AG04449 (cell line): Measurements from ENCODE around the gene KCNK18.

ENCODE experiments used
- CTCF ChIA-PET: fragments of 350-600 bp; formaldehyde crosslinking; extraction: SDS; loops from one replicate; lab custom pipeline; 2021; ENCODE audit warnings: antibody characterized with exemption; lab: Yijun Ruan, JAX
- POLR2A ChIA-PET: fragments of 400-600, 350-600 bp; formaldehyde crosslinking; extraction: SDS; loops from one replicate; lab custom pipeline; 2020; ENCODE audit warnings: antibody characterized with exemption, inconsistent platforms; lab: Yijun Ruan, JAX
- DNase-seq: peaks from one replicate; pipeline ENCODE4 v3.0.0-alpha.2; 2010; ENCODE audit warnings: low read depth, low spot score
- H3K4me3 ChIP-seq: 2 replicates; pipeline ENCODE4 v1.5.1; 2011; ENCODE audit warnings: low read depth, mild to moderate bottlenecking, control low read depth, low read length
- CTCF ChIP-seq: IDR thresholded peaks from one replicate; pipeline ENCODE4 v1.5.1; 2011; ENCODE audit warnings: mild to moderate bottlenecking, moderate library complexity, low read length, control low read depth, inconsistent platforms; ENCODE audit not compliant: insufficient read depth; ENCODE audit errors: missing control alignments

The KCNK18 gene

GRCh38 chr10:117257721-117258120 lies 60.4 kb downstream of the KCNK18 start:
- no peak for DNase-seq
- POLR2A ChIA-PET, result no interaction called here
- no peak overlapping the region for H3K4me3 ChIP-seq
- CTCF ChIA-PET, result no interaction called here
- TF ChIP-seq CTCF, result no peak

- DNase-seq, result no peak
- CTCF ChIA-PET, result no interaction called here
- TF ChIP-seq CTCF, result no peak
- POLR2A ChIA-PET, result no interaction called here
- H3K4me3 ChIP-seq, result no peak overlapping the region
Observed at GRCh38 chr10:117259279-117259678, 62.0 kb downstream of the KCNK18 start.
